ENCODE results near the gene THBS1. TPM values are rescaled to one million over a fixed set of nuclear protein-coding genes. Genes with fewer than 3 reads are reported as not detected.

Gene THBS1
- total RNA-seq, 2 experiments from 2014 or later: 1.2 to 1.5 TPM

DNA sequence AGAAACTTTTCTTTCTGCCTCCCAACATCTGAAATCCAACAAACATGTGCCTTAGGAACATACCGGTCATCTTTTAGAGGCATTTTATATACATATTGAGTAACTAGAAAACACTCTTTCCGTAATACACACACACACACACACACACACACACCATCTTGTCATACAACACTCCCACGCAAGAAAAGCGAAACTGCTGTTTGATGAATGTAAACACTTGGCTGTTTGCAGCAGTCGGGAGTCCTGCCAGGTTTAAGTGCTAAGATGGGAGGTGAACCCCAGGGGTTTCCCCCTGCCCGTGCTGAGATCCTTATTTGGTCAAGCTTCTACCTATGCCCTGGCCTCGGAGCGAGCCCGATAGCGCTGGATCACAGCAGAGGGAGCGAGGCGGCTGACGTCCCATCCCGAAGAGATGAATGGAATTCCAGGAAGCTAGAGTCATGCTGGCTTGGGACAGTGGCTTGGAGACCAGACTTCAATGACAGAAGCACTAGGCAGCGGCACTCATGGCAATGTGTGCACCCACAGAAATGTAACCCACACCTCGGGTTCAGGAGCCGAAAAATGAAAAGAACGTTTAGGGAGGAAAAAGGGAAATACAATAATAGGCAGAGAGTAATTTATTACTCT lies 1.3 kb upstream of the THBS1 start:
- ChIA-PET CTCF (interaction anchor here (0.7 to 6.8 kb wide), 23 partner anchors 11 to 1139 kb away, joined by 3 to 75 read pairs (median 3); partner anchors contain the start of gene FSIP1), POLR2A (interaction anchor here (0.7 to 0.9 kb wide), 3 partner anchors 45 to 195 kb away, joined by 3 read pairs; no protein-coding TSS in a partner anchor)
- Mint-ChIP-seq H3K27me3 (peaks cover 64% of the 10 kb centered on the region), H3K4me1 (peaks cover 11% of the 10 kb centered on the region), H3K36me3 (ENCODE audit: low read depth) (no peaks in the 10 kb centered on the region), H3K4me3 (peak overlapping the region; percentile 43), H3K27ac (no peak overlapping the region), H3K9me3 (no peaks in the 10 kb centered on the region)
- no peak for DNase-seq

DNA sequence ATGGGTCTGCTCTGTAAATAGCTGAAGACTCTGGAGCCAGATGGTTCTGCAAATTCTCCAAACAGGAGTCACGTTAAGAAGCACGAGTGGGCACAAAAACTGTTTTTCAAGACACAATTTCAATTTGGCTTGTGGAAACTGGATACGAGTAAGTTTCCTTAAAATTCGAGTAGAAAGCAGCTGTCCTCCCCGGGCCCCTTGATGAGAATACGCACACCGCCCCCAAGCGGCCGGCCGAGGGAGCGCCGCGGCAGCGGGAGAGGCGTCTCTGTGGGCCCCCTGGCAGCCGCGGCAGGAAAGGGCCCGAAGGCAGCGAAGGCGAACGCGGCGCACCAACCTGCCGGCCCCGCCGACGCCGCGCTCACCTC lies 778 bp upstream of the THBS1 start:
- CTCF ChIA-PET: interaction anchor here (0.7 to 6.8 kb wide), 25 partner anchors 10 to 1140 kb away, joined by 3 to 75 read pairs (median 3); partner anchors contain the start of gene FSIP1
- Mint-ChIP-seq H3K36me3 (ENCODE audit: low read depth) (no peaks in the 10 kb centered on the region), H3K4me3 (peak overlapping the region; percentile 43), H3K9me3 (no peaks in the 10 kb centered on the region), H3K27ac (no peak overlapping the region), H3K27me3 (peaks cover 61% of the 10 kb centered on the region), H3K4me1 (peaks cover 15% of the 10 kb centered on the region)
- DNase-seq: peak; percentile 91
- POLR2A ChIA-PET: interaction anchor here (0.7 to 1.2 kb wide), 4 partner anchors 43 to 194 kb away, joined by 3 read pairs; no protein-coding TSS in a partner anchor

DNA sequence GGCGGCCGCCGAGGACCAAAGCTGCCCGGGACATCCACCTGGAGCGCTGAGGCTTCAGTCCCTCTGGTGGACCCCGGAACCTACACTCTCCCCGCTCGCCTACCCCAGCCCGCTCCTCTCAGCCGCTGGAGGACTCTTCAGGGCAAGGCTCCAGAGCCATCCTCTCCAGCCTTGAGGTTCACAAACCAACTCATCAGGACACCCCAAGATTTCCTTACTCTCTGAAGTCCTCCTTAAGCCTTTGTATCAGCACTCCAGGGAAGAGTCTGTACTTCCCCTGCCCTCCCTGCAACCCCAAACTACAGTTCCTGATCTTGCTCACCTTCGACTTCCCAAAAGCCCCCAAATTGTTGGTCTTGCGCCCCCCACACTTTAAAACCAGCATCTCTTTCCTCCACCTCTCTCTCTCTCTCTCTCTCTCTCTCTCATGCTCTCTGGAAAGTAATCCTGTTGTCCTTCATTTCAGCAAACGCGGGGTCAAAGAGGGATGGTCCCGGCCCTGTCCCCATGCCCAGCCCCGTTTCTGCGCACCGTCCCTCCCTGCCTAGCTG lies 438 bp downstream of the THBS1 start:
- Mint-ChIP-seq H3K36me3 (ENCODE audit: low read depth) (no peaks in the 10 kb centered on the region), H3K4me3 (peak overlapping the region; percentile 43), H3K27ac (no peak overlapping the region), H3K4me1 (peaks cover 18% of the 10 kb centered on the region), H3K27me3 (peaks cover 53% of the 10 kb centered on the region), H3K9me3 (no peaks in the 10 kb centered on the region)
- ChIA-PET CTCF (interaction anchor here (0.7 to 6.8 kb wide), 7 partner anchors 11 to 1141 kb away, joined by 4 to 75 read pairs (median 6); partner anchors contain the start of gene FSIP1), POLR2A (interaction anchor here (1.2 kb wide), 2 partner anchors 42 to 44 kb away, joined by 3 read pairs; no protein-coding TSS in a partner anchor)
- DNase-seq: no peak

DNA sequence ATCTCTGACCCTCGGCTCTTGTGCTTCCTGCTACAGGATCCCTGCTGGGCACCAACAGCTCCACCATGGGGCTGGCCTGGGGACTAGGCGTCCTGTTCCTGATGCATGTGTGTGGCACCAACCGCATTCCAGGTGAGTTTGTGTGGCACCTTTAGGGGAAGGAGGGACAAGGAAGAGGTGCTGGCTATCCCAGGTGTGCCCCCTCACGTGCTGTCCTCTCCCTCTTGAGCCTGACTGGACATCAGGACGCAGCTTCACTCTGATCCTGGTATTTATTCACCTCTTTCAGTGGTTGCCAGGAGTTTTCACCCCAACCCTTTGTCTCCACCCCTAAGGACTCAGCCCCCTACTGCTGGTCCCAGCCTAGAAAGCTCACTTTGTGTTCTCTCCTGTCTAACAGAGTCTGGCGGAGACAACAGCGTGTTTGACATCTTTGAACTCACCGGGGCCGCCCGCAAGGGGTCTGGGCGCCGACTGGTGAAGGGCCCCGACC lies 960 bp downstream of the THBS1 start:
- Mint-ChIP-seq H3K36me3 (ENCODE audit: low read depth) (no peaks in the 10 kb centered on the region), H3K4me1 (peaks cover 18% of the 10 kb centered on the region), H3K4me3 (peak overlapping the region; percentile 43), H3K27ac (no peak overlapping the region), H3K27me3 (peaks cover 48% of the 10 kb centered on the region), H3K9me3 (no peaks in the 10 kb centered on the region)
- ChIA-PET CTCF (interaction anchor here (0.7 to 6.8 kb wide), 3 partner anchors 130 to 201 kb away, joined by 4 to 75 read pairs (median 6); partner anchors contain the start of gene FSIP1), POLR2A (interaction anchor here (1.2 to 1.5 kb wide), 2 partner anchors 42 to 43 kb away, joined by 3 to 5 read pairs; no protein-coding TSS in a partner anchor)
- DNase-seq: no peak

DNA sequence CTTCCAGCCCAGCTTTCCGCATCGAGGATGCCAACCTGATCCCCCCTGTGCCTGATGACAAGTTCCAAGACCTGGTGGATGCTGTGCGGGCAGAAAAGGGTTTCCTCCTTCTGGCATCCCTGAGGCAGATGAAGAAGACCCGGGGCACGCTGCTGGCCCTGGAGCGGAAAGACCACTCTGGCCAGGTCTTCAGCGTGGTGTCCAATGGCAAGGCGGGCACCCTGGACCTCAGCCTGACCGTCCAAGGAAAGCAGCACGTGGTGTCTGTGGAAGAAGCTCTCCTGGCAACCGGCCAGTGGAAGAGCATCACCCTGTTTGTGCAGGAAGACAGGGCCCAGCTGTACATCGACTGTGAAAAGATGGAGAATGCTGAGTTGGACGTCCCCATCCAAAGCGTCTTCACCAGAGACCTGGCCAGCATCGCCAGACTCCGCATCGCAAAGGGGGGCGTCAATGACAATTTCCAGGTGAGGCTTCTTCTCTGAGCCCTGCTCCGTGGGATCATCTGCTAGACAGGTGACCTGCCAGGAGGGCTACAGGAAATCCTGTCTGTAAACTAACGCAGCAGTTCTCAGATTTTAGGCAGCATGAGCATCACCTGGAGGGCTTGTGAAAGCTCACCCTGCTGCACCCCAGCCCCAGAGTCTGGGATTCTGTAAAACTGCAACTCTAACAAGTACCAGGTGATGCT lies 1.6 kb downstream of the THBS1 start:
- DNase-seq: no peak
- no peak overlapping the region for H3K4me3 Mint-ChIP-seq
- CTCF ChIA-PET: interaction anchor here (0.7 to 6.8 kb wide), 3 partner anchors 42 to 176 kb away, joined by 4 to 75 read pairs (median 9); no protein-coding TSS in a partner anchor
- H3K9me3 Mint-ChIP-seq: no peaks in the 10 kb centered on the region
- H3K4me1 Mint-ChIP-seq: peaks cover 18% of the 10 kb centered on the region
- H3K27me3 Mint-ChIP-seq: peaks cover 43% of the 10 kb centered on the region
- no peaks in the 10 kb centered on the region for H3K36me3 Mint-ChIP-seq (ENCODE audit: low read depth)
- no peak overlapping the region for H3K27ac Mint-ChIP-seq
- POLR2A ChIA-PET: interaction anchor here (1.5 kb wide), 1 partner anchor 41 kb away, joined by 5 read pairs; no protein-coding TSS in a partner anchor

DNA sequence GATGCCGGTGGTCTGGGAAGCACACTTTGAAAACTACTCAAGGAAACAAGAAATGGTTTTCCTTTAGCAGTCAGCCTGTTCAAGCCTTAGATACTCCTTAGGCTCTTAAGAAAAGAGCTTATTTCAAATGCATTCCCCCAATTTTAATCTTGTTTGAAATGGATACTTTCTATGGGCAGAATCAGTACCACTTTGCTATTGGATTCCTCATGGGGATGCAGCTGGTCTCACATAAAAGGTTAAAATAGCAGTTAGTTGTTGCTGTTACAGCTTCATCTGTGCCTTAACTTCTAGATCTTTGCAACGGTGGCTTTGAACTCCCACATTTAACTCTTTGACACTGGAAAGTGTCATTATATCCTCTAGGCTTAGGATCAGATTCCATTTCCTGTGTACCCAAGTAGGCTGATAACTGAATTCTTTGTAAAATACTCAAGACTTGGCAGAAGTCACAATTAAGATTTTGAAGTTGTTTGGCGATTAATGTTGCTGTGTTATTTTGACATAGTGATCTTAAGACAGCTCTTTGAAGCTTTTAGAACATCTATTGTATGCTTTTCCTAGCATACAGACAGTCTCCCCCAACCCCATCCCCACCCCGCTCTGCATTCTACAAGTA lies 2.2 kb downstream of the THBS1 start:
- no peaks in the 10 kb centered on the region for H3K9me3 Mint-ChIP-seq
- CTCF ChIA-PET: interaction anchor here (1.0 to 6.8 kb wide), 6 partner anchors 9 to 885 kb away, joined by 3 to 75 read pairs (median 4); no protein-coding TSS in a partner anchor
- no peaks in the 10 kb centered on the region for H3K36me3 Mint-ChIP-seq (ENCODE audit: low read depth)
- H3K4me1 Mint-ChIP-seq: peaks cover 18% of the 10 kb centered on the region
- POLR2A ChIA-PET: interaction anchor here (1.5 kb wide), 1 partner anchor 40 kb away, joined by 5 read pairs; no protein-coding TSS in a partner anchor
- DNase-seq: no peak
- H3K27ac Mint-ChIP-seq: no peak overlapping the region
- no peak overlapping the region for H3K4me3 Mint-ChIP-seq
- peaks cover 40% of the 10 kb centered on the region for H3K27me3 Mint-ChIP-seq

DNA sequence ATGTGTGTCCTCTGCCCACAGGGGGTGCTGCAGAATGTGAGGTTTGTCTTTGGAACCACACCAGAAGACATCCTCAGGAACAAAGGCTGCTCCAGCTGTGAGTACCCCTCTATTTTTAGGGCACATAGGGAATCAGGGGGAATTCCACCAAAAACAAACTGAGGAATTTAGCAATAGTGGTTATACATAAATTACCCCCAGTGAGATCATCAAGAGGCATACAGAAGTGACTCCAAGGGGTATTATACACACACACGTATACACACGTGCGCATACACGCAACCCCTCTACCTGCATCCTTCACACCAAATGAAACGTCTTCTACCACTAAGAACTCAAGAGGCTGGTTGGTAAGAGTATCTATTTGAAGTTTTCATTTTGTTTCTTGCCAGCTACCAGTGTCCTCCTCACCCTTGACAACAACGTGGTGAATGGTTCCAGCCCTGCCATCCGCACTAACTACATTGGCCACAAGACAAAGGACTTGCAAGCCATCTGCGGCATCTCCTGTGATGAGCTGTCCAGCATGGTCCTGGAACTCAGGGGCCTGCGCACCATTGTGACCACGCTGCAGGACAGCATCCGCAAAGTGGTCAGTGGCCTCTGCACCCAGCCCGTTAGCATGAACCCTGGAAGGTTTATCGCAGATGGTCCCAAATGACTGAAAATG lies 2.9 kb downstream of the THBS1 start:
- H3K27me3 Mint-ChIP-seq: peaks cover 34% of the 10 kb centered on the region
- ChIA-PET POLR2A (interaction anchor here (1.1 kb wide), 1 partner anchor 42 kb away, joined by 3 read pairs; no protein-coding TSS in a partner anchor), CTCF (interaction anchor here (1.0 to 6.8 kb wide), 6 partner anchors 8 to 885 kb away, joined by 3 to 75 read pairs (median 4); no protein-coding TSS in a partner anchor)
- no peaks in the 10 kb centered on the region for H3K36me3 Mint-ChIP-seq (ENCODE audit: low read depth)
- H3K9me3 Mint-ChIP-seq: no peaks in the 10 kb centered on the region
- H3K4me3 Mint-ChIP-seq: no peak overlapping the region
- H3K27ac Mint-ChIP-seq: no peak overlapping the region
- peak; percentile 48 for DNase-seq
- peaks cover 18% of the 10 kb centered on the region for H3K4me1 Mint-ChIP-seq

DNA sequence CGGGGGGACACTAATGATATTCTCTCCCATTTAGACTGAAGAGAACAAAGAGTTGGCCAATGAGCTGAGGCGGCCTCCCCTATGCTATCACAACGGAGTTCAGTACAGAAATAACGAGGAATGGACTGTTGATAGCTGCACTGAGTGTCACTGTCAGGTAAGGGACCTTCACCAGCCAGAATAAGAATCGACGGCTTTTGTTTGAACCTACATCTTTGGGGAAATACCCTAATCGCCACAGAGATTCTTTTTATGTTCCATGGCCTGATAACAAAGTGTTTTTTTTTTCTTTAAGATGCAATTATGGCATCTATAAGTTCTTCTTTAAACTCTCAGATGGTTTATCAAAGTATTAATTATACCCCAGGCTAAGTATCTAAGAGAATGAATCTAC lies 3.4 kb downstream of the THBS1 start:
- Mint-ChIP-seq H3K4me1 (peaks cover 18% of the 10 kb centered on the region), H3K4me3 (no peak overlapping the region), H3K36me3 (ENCODE audit: low read depth) (no peaks in the 10 kb centered on the region), H3K27me3 (peaks cover 29% of the 10 kb centered on the region), H3K9me3 (no peaks in the 10 kb centered on the region), H3K27ac (no peak overlapping the region)
- ChIA-PET CTCF (interaction anchor here (1.1 to 6.8 kb wide), 3 partner anchors 40 to 886 kb away, joined by 3 to 75 read pairs (median 9); no protein-coding TSS in a partner anchor), POLR2A (interaction anchor here (1.1 kb wide), 1 partner anchor 41 kb away, joined by 3 read pairs; no protein-coding TSS in a partner anchor)
- no peak for DNase-seq

DNA sequence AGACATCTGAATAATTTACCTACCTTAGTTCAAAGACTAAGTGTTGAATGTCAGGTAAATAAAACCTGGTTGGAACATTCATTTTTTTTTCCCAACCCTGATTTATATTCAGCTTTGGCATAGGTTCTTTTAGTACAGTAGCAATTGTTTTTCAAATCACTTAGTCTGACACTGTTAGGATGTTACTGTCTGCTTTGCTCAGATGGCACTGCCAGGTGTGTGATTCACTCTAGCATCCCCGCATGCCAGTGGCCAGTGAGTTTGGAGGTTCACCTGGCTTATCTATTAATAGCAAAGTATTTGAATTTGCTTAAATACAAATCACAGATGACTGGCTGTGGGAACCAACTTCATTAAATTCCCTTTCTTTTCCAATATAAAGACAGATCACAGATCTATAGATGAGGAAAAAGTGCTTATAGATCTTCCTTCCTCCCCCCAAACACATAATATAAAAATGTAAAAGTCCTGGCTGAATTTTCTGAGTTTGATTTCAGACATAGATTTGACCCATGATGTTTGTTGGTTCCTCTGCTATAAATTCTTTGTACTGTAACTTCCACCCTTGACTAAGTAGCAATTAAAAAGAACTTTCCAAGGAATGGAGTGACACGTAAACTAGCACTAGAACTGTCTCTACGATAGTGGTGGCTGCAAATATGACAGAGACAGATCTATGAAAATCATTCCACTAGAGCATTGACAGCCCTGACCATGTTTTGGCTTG lies 3.9 kb downstream of the THBS1 start:
- H3K4me3 Mint-ChIP-seq: no peak overlapping the region
- H3K27ac Mint-ChIP-seq: no peak overlapping the region
- no peaks in the 10 kb centered on the region for H3K36me3 Mint-ChIP-seq (ENCODE audit: low read depth)
- ChIA-PET CTCF (interaction anchor here (0.8 to 6.8 kb wide), 5 partner anchors 38 to 190 kb away, joined by 3 to 75 read pairs (median 6); no protein-coding TSS in a partner anchor), POLR2A (interaction anchor here (1.1 to 1.9 kb wide), 2 partner anchors 39 to 41 kb away, joined by 3 to 7 read pairs; no protein-coding TSS in a partner anchor)
- DNase-seq: no peak
- H3K27me3 Mint-ChIP-seq: peaks cover 23% of the 10 kb centered on the region
- H3K4me1 Mint-ChIP-seq: peaks cover 17% of the 10 kb centered on the region
- no peaks in the 10 kb centered on the region for H3K9me3 Mint-ChIP-seq

DNA sequence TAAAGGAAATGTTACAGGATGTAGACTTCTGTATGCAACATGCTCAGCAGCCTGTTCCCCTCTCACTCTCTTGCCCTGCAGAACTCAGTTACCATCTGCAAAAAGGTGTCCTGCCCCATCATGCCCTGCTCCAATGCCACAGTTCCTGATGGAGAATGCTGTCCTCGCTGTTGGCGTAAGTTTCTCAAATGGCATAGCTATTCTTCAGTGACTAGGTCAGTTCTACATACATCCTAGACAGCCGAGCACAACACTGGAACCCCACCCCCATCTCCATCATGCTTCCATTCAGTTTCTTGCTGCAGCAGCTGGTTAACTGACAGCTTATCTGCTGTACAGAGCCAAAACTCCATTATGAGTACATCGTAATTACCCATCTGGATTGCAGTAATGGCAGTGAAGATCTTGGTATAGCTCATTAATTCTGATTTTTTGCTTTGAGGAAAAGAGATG lies 4.5 kb downstream of the THBS1 start:
- DNase-seq: no peak
- Mint-ChIP-seq H3K4me3 (no peak overlapping the region), H3K4me1 (peaks cover 14% of the 10 kb centered on the region), H3K27me3 (peaks cover 20% of the 10 kb centered on the region), H3K36me3 (ENCODE audit: low read depth) (no peaks in the 10 kb centered on the region), H3K9me3 (no peaks in the 10 kb centered on the region), H3K27ac (no peak overlapping the region)
- POLR2A ChIA-PET: interaction anchor here (1.4 to 1.9 kb wide), 2 partner anchors 39 to 45 kb away, joined by 3 to 7 read pairs; no protein-coding TSS in a partner anchor
- CTCF ChIA-PET: interaction anchor here (0.8 to 6.8 kb wide), 4 partner anchors 37 to 190 kb away, joined by 3 to 75 read pairs (median 6); no protein-coding TSS in a partner anchor

DNA sequence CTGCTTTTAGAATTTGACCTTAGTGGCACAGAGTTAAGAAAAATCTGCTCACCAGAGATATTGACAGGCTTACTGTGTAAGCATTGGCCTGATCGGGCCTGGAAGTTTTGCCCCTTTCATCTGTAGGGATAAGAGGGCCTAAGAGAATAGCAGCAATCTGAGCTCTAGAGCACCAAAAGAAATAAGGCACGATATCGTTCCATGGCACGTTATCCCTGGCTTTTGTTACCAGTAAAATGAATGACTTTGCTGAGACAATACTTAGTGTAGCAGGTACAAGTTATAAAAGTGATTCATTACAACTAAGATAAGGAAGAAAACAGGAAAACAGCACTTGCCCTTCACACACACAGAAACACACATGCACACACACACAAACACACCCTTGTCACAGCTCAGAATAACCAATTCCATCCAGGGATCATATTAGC lies 5.0 kb downstream of the THBS1 start:
- no peak for DNase-seq
- H3K9me3 Mint-ChIP-seq: no peaks in the 10 kb centered on the region
- POLR2A ChIA-PET: interaction anchor here (0.8 to 1.9 kb wide), 3 partner anchors 38 to 44 kb away, joined by 3 to 7 read pairs (median 3); no protein-coding TSS in a partner anchor
- H3K27ac Mint-ChIP-seq: no peak overlapping the region
- CTCF ChIA-PET: interaction anchor here (0.8 to 6.8 kb wide), 4 partner anchors 37 to 189 kb away, joined by 3 to 75 read pairs (median 6); no protein-coding TSS in a partner anchor
- no peaks in the 10 kb centered on the region for H3K36me3 Mint-ChIP-seq (ENCODE audit: low read depth)
- H3K4me3 Mint-ChIP-seq: no peak overlapping the region
- H3K4me1 Mint-ChIP-seq: peaks cover 14% of the 10 kb centered on the region
- H3K27me3 Mint-ChIP-seq: peaks cover 22% of the 10 kb centered on the region

All from activated CD4-positive, alpha-beta memory T cell treated with anti-CD3 and anti-CD28 coated beads, Interleukin-2, amount 10 ng/mL, durations not matched to agents 7 days and 5 days (primary cell).